Stimulated activated CD8-positive, alpha-beta memory T cell treated with anti-CD3 and anti-CD28 coated beads, Interleukin-7, amount 100 ng/mL, for 4 hours (primary cell): Measurements from ENCODE around the gene SELENOS.
A peak's percentile ranks its signal among the peaks of the same experiment; 100 is the strongest.
"Not testable (repeated sequence)": the region's sequence is repeated elsewhere in the genome, so short reads cannot be mapped to it uniquely, and the experiment has no call there.

Experiments used
- DNase-seq, 2 donors: peaks; one replicate each; pipeline ENCODE4 v3.0.0-alpha.2; 2020; ENCODE audit warnings: low read depth in 2 of 2

The SELENOS gene

DNA sequence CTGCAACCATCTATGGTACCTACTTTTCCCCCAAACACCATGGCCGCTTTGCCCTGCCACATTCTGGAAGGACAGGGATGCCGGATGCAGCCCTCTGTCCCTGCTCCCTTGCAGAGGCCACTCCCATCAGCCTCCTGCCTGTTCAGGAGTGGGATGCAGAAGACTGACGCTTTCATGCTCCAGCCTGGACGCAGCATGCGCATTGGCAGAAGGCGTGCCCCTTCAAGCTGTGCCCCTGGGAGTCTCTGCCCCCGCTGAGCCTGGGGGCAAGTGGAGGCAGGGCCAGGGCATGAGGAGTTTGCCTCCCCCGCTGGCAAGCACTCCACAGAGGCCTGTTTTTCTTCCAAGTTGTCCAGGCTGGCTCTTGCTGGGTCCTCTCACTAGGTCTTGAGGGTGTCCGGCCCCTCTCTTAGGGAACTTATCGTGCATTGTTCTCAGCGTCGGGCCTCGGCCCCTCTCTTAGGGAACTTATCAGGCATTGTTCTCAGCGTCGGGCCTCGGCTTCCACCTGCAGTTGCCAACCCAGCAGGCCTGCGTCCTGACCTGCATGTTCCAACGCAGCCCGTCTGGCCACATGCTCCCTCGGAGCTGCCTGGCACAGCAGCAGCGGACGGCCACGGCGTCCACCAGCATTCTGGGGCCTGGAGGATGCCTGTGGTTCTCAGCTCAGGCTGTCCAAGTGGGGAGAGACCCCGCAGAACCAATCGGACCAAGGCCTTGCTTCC is 32.3 kb upstream of the SELENOS start:
- DNase-seq, result no peak

DNA sequence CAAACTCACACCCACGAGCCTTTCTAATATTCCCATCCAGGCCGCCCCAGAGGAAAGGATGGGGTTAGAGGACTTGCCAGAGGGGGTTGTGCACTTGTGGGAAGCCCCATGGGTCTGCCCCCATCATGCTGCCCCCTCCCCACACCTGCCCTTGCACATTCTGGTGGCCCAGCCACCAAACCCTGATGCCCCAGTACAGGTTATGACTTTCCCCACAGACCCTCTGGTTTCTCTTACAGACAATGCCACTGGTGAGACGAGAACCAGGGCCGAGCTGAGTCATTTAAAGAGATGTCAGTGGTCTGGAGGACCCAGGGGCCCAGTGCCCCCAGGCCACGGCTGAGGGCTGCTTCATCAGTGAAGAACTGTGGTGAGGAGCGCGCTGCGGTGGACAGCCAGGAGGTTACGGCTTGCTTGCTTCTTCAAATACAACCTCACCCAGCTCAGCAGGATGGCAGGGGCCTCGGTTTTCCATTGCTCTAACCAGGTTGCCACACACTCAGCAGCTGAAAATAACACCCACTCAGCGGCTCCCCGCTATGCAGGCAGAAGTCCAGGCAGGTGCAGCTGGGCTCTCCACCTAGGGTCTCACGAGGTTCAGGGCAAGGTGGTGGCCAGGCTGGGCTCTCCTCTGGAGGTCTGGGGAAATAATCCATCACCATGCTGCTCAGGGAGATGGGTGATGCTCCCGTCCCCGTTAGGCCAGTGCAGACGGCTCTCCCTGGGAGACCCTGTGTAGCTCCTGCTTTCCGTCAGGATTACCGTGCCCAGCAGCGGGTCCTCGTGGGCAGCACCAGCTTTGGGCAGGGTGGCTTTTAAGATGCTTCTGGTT is 31.5 kb upstream of the SELENOS start:
- DNase-seq, result no peak

- DNase-seq, result no peak
Measured at GRCh38 chr15:101307897-101308603, 30.8 kb upstream of the SELENOS start.

DNA sequence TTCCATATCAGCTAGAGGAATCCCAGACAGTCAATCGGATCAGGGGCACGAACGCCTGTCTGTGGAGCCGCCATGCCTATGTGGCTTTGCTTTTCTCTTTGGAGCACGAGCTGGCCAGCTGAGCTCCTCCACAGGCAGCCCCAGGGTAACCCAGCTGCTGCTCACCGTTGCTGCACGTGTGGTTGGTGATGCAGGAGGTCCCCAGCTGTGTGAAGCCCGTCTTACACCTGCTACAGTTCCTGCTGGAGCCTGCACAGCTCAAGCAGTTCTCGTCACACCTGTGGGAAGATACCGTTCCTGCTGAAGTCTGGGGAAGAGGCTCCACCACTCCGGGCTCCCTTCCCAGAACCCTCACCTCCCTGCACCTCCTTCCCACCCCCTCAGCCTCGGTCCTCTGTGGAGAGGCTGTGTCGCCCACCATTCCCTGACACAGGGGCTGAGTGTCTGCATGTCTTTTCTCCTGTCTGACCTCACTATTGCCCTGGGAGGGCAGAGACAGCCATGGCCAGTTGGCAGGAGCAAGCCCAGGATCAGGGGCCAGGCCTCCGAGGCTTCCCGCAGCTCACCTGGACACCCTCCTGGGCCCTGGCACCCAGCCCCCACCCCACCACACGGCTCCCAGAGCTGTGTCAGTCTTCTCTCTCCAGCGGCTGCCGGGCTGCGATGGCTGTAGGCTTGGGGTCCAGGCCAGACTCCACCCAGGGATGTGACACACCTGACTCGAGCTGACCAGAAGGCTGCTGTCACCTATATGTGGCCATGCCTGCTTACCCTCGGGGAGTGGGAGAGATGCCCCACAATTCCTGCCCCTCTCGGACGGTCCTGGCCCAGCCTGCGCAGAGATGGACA is 30.0 kb upstream of the SELENOS start:
- no peak for DNase-seq

- DNase-seq, result no peak
Measured at GRCh38 chr15:101306341-101307047, 29.2 kb upstream of the SELENOS start.

DNA sequence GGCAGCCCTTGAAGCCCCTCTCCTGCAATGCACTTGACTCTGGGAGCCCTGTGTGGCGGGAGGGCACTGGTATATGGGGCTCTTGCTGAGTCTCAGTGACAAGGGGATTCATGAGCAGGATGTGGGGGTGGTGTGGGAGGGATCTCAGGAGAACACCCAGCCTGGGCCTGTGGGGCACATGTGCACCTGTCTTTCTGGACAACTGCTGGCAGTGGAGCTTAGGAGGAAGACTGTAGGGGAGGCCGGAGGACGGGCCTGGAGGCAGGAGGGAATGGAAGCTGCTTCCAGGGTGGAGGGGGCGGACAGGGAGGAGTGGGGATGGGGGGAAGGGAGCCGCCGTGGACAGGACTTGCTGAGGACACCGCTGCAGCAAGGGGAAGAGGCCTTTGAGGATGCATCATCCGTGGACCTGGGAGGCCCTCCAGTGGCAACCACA is 28.6 kb upstream of the SELENOS start:
- DNase-seq, result no peak

GRCh38 chr15:101303408-101303807 is 26.1 kb upstream of the SELENOS start:
- DNase-seq, result no peak

DNA sequence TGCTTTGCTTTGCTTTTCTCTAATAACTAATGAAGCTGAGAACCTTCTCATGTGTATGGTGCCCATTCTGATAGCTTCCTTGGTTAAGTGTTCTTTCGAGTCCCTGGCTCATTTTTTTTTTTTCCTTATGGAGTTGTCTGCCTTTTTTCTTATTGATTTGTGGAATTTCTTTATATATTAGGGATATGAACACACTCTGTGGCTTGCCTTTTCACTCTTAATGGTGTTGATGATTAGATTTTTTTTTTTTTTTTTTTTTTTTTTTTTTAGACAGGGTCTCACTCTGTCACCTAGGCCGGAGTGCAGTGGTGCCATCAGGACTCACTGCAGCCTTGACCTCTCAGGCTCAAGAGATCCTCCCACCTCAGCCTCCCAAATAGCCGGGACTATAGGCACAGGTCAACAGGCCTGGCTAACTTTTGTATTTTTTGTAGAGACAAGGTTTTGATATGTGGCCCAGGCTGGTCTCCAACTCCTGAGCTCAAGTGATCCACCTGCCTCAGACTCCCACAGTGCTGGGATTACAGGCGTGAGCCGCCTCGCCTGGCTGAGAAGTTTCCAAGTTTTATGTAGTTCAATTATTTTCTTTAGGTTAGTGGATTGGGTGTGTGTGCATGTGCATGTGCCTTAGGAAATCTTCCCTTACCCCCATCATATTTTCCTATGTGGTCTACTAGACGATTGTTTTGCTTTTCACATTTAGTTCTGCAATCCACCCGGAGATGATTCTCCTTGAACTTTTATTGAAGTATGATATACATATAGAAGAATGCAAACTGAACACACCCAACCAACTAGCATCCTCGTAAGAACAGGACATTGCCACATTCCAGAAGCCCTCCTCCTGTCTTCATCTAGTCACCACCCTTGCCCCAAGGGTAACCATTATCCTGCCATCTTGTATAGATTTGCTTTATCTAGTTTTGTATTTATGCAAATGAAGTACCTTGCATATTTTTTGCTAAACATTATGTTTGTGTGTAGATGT is 19.4 kb upstream of the SELENOS start:
- DNase-seq, result no peak

GRCh38 chr15:101295607-101296161 is 18.4 kb upstream of the SELENOS start:
- no peak for DNase-seq

DNA sequence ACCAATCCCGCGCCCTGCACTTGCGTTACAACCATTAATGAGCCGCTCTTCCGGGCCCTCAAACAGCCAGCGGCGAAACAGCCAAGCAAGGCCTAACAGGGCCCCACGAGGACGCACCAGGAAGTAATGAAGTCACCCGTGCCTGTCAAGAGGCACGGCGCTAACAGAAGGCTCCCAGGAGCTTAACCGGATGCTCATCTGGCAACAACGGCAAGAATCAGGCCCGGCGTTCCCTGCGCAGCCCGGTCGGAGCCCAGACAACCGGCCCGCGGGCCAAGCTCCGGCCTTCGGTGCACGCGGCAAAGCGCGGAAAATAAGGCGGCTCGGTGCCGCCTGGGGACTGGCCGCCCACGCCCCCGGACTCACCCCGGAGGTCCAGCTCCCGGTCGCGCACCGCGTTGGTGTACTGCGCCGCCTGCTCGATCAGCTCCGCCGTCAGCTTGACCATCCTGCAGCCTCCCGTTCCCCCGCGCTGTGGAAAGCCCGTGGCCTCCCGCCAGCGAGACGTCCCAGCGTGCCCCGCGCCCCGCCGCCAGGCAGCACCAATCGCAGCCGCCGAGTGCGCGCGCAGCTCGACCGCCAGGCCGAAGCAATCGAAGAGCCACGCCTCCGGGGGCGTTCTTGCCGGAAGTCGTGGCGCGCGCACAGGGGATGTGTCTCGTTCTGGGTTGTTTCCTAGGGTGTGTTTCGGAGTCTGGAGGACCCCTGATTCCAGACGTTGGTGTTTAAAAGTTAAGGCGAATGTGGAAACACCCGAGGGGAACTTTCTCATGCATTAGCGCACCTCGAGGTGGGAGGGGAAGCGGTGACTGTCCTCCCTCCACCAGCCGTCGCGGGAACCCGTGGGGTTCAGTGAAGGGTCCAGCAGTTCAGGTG is 17.7 kb upstream of the SELENOS start, which contains the start of gene SNRPA1:
SNRPA1 (minus strand) TSS at position 518 of the 876 bp plus-strand sequence; CDS start at position 448, 70 bp downstream.
- peak; percentile 93 to 98 for DNase-seq

DNA sequence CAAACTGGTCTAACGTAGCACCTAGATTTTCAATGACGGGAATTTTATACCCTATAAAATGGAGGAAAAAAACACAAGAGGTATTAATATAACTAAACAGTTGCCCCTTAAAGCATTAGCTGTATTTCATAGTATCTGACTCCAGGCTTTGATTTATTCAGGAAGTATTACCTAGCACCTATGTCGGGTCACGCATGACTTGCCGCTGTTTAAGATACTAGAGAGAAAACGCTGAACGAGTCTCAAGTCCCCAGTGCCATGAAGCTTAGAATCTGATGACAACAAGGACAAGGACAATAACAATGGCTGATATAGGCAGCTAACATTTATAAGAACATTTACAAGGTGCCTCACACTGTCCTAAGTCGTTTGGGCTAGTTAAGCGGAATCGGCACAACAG is 15.8 kb upstream of the SELENOS start:
- no peak for DNase-seq

- DNase-seq, result no peak
Measured at GRCh38 chr15:101288905-101289513, 11.7 kb upstream of the SELENOS start.

DNA sequence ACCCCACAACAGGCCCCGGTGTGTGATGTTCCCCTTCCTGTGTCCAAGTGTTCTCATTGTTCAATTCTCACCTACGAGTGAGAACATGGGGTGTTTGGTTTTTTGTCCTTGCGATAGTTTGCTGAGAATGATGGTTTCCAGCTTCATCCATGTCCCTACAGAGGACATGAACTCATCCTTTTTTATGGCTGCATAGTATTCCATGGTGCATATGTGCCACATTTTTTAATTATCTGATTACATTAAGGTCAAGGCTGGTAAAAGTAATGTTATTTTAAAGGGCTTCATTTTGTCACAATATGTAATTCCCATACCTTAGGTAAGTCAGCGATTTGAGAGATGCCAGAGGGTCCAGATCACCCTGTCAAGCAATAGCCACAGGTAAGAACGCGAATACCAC is 10.1 kb upstream of the SELENOS start:
- not testable (repeated sequence) for DNase-seq

GRCh38 chr15:101286471-101287114 is 9.3 kb upstream of the SELENOS start:
- no peak for DNase-seq

GRCh38 chr15:101283931-101284330 is 6.6 kb upstream of the SELENOS start:
- DNase-seq, result no peak

DNA sequence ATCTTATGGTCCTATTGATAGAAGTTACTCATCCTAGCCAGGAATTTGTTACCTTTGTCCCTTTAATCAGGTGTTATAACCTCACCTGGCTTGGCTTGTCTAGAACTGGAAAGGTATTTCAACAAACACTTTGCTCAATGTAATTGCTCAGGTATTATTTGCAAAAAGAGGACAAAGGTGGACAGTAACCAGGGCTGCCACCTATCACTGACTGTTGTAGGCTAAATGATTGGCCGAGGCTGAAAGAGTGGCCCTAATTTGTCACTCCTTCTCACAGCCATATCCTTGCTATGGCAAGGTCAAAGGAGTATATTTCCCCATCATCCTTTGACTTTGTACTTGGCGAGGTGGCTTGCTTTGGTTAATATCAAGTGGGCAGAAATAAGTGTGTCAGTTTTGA is 2.7 kb upstream of the SELENOS start:
- DNase-seq, result no peak

DNA sequence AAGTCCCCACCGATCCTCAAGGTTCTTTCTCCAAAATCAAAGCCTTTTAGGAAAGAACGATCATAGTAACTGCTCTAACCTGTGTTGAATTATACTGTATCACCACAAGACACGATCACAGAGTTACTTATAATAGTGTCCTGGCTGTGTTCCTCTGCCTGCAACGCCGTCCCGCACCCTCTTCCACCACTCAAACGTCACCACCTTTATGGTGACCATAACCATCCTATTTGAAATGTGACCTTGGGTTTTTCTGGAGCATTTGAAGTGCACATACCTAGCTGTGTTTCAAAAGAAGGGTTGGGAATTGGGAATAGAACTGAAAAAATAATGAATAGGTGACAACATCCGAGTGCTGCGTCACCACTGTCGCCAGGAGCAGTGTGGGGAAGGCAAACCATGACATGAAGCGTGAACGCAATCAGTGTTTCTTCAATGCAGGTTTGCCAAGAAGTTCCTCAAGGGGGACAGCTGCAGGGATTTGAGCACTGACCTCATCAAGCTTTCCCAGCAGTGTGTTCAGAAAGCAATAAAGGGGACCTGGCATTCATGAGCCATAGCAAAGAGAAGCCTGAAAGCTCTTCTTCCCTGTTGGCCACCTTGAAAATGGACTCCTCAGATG is 769 bp upstream of the SELENOS start:
- no peak for DNase-seq
